Peyer's patch (tissue), 4 donors: ENCODE results near the gene JCHAIN. TPM values are rescaled to one million over a fixed set of nuclear protein-coding genes. Genes with fewer than 3 reads are reported as not detected.

ENCODE experiments used
- DNase-seq, 3 donors: peaks; one replicate each; pipeline ENCODE4 v3.0.0-alpha.2; 2017 to 2019
- H3K27ac ChIP-seq, 4 donors: fragments of 200-600 bp; sonication (generic); one replicate each; pipeline ENCODE4 v1.5.1; 2016 to 2019
- H3K27me3 ChIP-seq, 2 donors: fragments of 200-600 bp; sonication (generic); one replicate each; pipeline ENCODE4 v1.5.1; 2019
- H3K36me3 ChIP-seq, 3 donors: fragments of 200-600 bp; sonication (generic); one replicate each; pipeline ENCODE4 v1.5.1; 2016 to 2019
- H3K4me1 ChIP-seq, 4 donors: fragments of 200-600 bp; sonication (generic); one replicate each; pipeline ENCODE4 v1.5.1; 2016 to 2019
- H3K4me3 ChIP-seq, 4 donors: fragments of 200-600 bp; sonication (generic); 1 replicate in 3 of 4; 2 replicates in 1 of 4; pipeline ENCODE4 v1.5.1; 2016 to 2019; ENCODE audit warnings: mild to moderate bottlenecking in 1 of 4
- H3K9me3 ChIP-seq, 4 donors: fragments of 200-600 bp; sonication (generic); one replicate each; pipeline ENCODE4 v1.5.1; 2016 to 2019; ENCODE audit warnings: mild to moderate bottlenecking in 1 of 4
- CTCF ChIP-seq, 6 experiments: fragments of 450-650 bp in 4 of 6; fragments of 200-600 bp in 2 of 6; sonication (generic) in 1 of 6; IDR thresholded peaks; one replicate each; pipeline ENCODE4 v1.5.1; 2017 to 2019; ENCODE audit warnings: antibody characterized with exemption in 6 of 6, mild to moderate bottlenecking in 3 of 6, moderate library complexity in 1 of 6
- POLR2A ChIP-seq, 2 donors: fragments of 450-650 bp; IDR thresholded peaks; one replicate each; pipeline ENCODE4 v1.5.1; 2017; ENCODE audit warnings: antibody characterized with exemption in 2 of 2, mild to moderate bottlenecking in 2 of 2, moderate library complexity in 2 of 2
- total RNA-seq, 4 donors: library from RNA; depleted of rRNA; stranded (reverse); fragments of >200 nt; gene quantifications; one replicate each; pipeline ENCODE4 v1.1.0, GENCODE V29; 2016

The JCHAIN gene
- total RNA-seq, 4 donors from 2014 or later: 15.9 to 326 (median 89.6) TPM

- H3K27ac ChIP-seq: no peak overlapping the region
- no peak for TF ChIP-seq POLR2A (IDR thresholded peaks at IDR 0.05)
- no peak for TF ChIP-seq CTCF (IDR thresholded peaks at IDR 0.05)
- no peaks in the 10 kb centered on the region for H3K36me3 ChIP-seq
- no peaks in the 10 kb centered on the region for H3K27me3 ChIP-seq
- DNase-seq: no peak
- H3K4me1 ChIP-seq: no peaks in the 10 kb centered on the region
- H3K4me3 ChIP-seq: no peak overlapping the region
- H3K9me3 ChIP-seq: no peaks in the 10 kb centered on the region
Observed at GRCh38 chr4:70632028-70632427, 34.3 kb downstream of the JCHAIN start.

- Histone ChIP-seq H3K27ac (no peak overlapping the region), H3K36me3 (no peaks in the 10 kb centered on the region), H3K4me3 (no peak overlapping the region), H3K27me3 (no peaks in the 10 kb centered on the region), H3K9me3 (no peaks in the 10 kb centered on the region), H3K4me1 (no peaks in the 10 kb centered on the region)
- no peak for DNase-seq
- no peak for TF ChIP-seq CTCF (IDR thresholded peaks at IDR 0.05)
- no peak for TF ChIP-seq POLR2A (IDR thresholded peaks at IDR 0.05)
Observed at GRCh38 chr4:70630162-70630561, 36.1 kb downstream of the JCHAIN start.

GRCh38 chr4:70629469-70630090 lies 36.7 kb downstream of the JCHAIN start:
- no peak for DNase-seq
- TF ChIP-seq POLR2A (IDR thresholded peaks at IDR 0.05) (no peak), CTCF (IDR thresholded peaks at IDR 0.05) (no peak)
- Histone ChIP-seq H3K4me3 (no peak overlapping the region), H3K27me3 (no peaks in the 10 kb centered on the region), H3K9me3 (no peaks in the 10 kb centered on the region), H3K4me1 (no peaks in the 10 kb centered on the region), H3K27ac (no peak overlapping the region), H3K36me3 (no peaks in the 10 kb centered on the region)

- Histone ChIP-seq H3K9me3 (no peaks in the 10 kb centered on the region), H3K36me3 (no peaks in the 10 kb centered on the region), H3K27ac (no peak within 1 kb of the TSS), H3K4me3 (no peak within 1 kb of the TSS), H3K27me3 (no peaks in the 10 kb centered on the region), H3K4me1 (no peaks in the 10 kb centered on the region)
- DNase-seq: no peak
- TF ChIP-seq POLR2A (IDR thresholded peaks at IDR 0.05): no peak
- no peak for TF ChIP-seq CTCF (IDR thresholded peaks at IDR 0.05)
Observed at GRCh38 chr4:70628444-70628843, 37.9 kb downstream of the JCHAIN start, which contains the start of gene ENAM. ENAM (plus strand) TSS chr4:70628744; CDS start chr4:70629501, 757 bp downstream.

- TF ChIP-seq POLR2A (IDR thresholded peaks at IDR 0.05): no peak
- TF ChIP-seq CTCF (IDR thresholded peaks at IDR 0.05): no peak
- no peaks in the 10 kb centered on the region for H3K27me3 ChIP-seq
- no peak overlapping the region for H3K27ac ChIP-seq
- no peaks in the 10 kb centered on the region for H3K4me1 ChIP-seq
- no peak for DNase-seq
- no peaks in the 10 kb centered on the region for H3K36me3 ChIP-seq
- H3K9me3 ChIP-seq: no peaks in the 10 kb centered on the region
- H3K4me3 ChIP-seq: no peak overlapping the region
Observed at GRCh38 chr4:70627620-70628019, 38.7 kb downstream of the JCHAIN start.
